Cardiac fibroblast (primary cell): ENCODE measurements around the gene PEA15.

ENCODE experiments used
- DNase-seq, 2 donors: peaks; one replicate each; pipeline versions ENCODE4 v3.0.0 to v3.0.0-alpha.2; 2010; ENCODE audit warnings: low read depth in 2 of 2
- H3K4me3 ChIP-seq, 2 donors: replicated peaks in 1 of 2; 1 replicate in 1 of 2; 2 replicates in 1 of 2; pipeline ENCODE4 v1.5.1; 2011; ENCODE audit warnings: low read depth in 2 of 2, low read length in 2 of 2, mild to moderate bottlenecking in 2 of 2, moderate library complexity in 1 of 2
- TF ChIP-seq, protein P1 (sequence below): IDR thresholded peaks from one replicate; pipeline ENCODE4 v1.5.1; 2011; ENCODE audit warnings: low read depth, mild to moderate bottlenecking, low read length, inconsistent platforms

Gene PEA15

DNA sequence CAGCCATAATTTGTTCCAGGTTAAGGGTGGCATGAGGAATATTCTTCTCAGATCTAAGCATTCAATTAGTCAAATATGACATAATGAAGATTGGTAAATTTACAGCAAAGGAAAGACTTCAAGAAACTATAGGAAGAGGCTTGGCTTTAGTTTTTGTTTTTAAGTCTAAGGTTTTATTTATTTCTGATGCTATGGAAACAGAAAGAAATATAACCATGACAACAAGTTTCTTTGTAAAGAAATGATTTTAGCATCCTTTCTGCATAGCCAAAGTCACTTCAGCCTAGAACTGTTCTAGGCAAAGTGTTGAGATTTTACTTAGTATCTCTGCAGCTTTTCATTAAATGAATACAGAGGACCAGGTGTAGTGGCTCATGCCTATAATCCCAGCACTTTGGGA, 27.7 kb downstream of the PEA15 start:
- no peak overlapping the region for H3K4me3 ChIP-seq
- TF ChIP-seq, protein P1, sequence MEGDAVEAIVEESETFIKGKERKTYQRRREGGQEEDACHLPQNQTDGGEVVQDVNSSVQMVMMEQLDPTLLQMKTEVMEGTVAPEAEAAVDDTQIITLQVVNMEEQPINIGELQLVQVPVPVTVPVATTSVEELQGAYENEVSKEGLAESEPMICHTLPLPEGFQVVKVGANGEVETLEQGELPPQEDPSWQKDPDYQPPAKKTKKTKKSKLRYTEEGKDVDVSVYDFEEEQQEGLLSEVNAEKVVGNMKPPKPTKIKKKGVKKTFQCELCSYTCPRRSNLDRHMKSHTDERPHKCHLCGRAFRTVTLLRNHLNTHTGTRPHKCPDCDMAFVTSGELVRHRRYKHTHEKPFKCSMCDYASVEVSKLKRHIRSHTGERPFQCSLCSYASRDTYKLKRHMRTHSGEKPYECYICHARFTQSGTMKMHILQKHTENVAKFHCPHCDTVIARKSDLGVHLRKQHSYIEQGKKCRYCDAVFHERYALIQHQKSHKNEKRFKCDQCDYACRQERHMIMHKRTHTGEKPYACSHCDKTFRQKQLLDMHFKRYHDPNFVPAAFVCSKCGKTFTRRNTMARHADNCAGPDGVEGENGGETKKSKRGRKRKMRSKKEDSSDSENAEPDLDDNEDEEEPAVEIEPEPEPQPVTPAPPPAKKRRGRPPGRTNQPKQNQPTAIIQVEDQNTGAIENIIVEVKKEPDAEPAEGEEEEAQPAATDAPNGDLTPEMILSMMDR = no peak
- no peak for DNase-seq

DNA sequence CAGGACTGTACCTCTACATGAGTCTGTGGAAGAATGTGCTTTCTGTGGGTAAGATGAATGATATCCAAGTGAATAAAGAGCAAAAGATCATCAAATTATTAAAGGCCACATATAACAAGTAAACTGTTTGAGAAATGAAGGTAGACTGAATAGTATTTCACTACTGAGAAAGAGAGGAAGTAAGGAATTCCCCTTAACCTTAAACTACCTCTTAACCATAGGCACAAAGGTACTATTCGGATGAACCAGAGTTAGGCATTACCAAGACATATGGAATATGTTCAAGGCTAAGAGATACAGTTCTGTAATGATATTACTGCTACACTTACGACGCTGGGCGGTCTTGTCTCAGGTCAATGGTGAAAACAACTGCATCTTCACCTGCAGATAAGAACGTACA, 31.6 kb downstream of the PEA15 start:
- H3K4me3 ChIP-seq = no peak overlapping the region
- no peak for DNase-seq
- TF ChIP-seq, protein P1 = no peak

DNA sequence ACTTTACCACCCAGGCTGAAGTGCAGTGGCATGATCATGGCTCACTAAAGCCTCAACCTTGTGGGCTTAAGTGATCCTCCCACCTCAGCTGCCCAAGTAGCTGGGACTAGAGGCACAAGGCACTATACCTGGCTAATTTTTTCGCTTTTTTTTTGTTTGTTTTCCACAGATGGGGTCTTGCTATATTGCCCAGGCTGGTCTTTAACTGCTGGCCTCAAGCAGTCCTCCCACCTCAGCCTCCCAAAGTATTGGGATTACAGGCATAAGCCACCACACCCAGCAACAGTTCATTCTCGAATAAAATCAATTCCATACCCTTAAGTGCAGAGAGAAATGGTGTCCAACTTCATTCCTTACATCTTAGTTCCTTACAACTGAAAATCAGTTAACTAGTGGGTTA, 32.4 kb downstream of the PEA15 start:
- no peak for DNase-seq
- H3K4me3 ChIP-seq = no peak overlapping the region
- TF ChIP-seq, protein P1 = no peak

- TF ChIP-seq, protein P1 = no peak
- no peak overlapping the region for H3K4me3 ChIP-seq
- DNase-seq = no peak
Observed at GRCh38 chr1:160238408-160238807, 33.2 kb downstream of the PEA15 start.

- no peak for DNase-seq
- H3K4me3 ChIP-seq = no peak overlapping the region
- TF ChIP-seq, protein P1 = no peak
Observed at GRCh38 chr1:160239582-160240299, 34.6 kb downstream of the PEA15 start.

- no peak for DNase-seq
Observed at GRCh38 chr1:160243767-160244166, 38.6 kb downstream of the PEA15 start.

More at GRCh38 chr1:160243767-160244166, 38.6 kb downstream of the PEA15 start:
- no peak overlapping the region for H3K4me3 ChIP-seq
- TF ChIP-seq, protein P1 = no peak
